Glomerular endothelial cell (primary cell): ENCODE results near the gene INTS11. TPM values are rescaled to one million over a fixed set of nuclear protein-coding genes. Genes with fewer than 3 reads are reported as not detected.

Source experiments
- DNase-seq: peaks from one replicate; pipeline ENCODE4 v3.0.0-alpha.2; 2011; ENCODE audit warnings: low read depth, low spot score; ENCODE audit errors: extremely low read depth
- total RNA-seq: library from RNA; depleted of rRNA; stranded (reverse); fragments of >200 nt; gene quantifications from 2 replicates; pipeline ENCODE4 v1.2.3, GENCODE V29; 2015

The INTS11 gene
- total RNA-seq, 1 donor from 2014 or later: 110 TPM

GRCh38 chr1:1345384-1345783 is 20.9 kb upstream of the INTS11 start:
- no peak for DNase-seq

DNA sequence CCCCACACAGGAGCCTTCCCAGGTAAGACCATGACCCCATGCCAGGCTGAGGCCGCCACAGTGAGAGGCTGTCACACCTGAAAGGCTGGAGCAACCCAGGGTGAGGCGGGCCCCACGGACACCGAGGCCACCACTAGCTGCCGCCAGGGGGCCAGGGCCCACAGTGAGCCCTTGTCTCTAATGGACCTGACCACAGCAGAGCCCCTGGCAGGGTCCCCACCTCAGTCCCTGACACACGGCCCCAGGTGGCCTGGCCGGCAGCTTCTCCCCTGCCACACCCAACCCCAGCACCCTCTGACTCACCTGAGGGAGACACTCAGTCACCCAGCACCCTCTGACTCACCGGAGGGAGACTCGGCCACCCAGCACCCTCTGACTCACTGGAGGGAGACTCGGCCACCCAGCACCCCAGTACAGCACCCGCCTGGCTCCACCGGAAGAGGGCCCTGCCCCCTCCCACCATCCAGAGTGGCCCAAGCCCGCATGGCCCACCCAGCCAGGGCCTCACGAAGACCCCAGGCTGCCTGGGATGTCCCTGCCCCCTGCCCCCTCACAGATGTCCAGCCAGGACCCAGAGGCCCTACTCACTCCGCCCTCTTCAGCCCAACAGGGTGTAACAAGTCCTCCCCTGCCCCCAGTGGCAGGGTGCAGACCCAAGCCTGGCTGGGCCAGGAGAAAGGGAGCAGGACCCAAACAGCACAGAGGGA is 20.3 kb upstream of the INTS11 start:
- no peak for DNase-seq

DNA sequence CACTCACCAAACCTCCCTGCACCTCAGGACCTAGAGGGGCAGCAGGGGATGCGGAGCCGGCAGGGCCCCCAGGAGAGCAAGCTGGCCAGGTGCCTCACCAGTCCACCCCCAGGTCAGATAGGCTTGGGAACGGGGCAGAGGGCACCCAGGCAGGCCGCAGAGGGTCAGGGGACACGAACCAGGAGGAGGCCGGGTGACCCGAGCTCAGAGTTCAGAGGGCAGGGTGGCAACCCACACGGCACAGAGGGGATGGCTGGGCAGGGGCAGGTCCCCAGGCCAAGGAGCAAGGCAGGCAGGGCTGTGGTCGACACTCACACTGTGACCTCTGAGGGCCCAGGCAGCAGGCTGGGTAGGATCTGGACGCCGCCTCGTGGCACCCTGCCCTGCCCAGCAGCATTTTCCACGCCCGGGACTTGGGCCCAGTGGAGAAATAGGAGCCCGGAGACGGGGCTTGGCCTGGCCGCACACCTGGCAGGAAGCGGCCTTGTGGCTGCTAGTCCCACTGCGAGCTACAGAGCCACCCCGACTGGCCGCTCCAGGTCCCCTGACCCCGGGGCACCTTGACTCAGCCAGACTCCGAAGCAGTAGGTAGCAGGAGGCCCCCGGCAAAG is 19.5 kb upstream of the INTS11 start:
- DNase-seq: no peak

DNA sequence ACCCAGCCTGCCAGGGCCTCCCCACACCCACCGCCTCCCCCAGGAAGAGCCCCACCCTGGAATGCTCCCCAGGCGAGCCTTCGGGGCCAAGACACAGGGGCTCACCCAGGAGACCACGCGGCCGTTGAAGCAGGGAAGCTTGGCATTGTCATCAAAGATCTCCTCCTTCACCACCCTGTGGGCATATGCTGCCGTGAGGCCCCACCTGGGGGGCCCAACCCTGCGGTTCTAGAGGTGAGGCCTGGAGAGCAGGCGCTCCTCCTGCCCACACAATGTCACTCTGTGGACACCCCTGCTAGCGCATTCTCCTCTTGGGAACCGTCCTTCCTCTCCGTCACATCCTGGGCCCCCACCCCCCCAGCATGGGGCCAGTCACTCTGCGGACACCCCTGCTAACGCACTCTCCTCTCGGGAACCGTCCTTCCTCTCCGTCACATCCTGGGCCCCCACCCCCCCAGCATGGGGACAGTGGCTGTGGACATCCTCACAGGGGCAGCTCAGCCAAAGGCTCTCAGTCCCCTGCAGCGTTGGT is 18.2 kb upstream of the INTS11 start:
- DNase-seq: no peak

DNA sequence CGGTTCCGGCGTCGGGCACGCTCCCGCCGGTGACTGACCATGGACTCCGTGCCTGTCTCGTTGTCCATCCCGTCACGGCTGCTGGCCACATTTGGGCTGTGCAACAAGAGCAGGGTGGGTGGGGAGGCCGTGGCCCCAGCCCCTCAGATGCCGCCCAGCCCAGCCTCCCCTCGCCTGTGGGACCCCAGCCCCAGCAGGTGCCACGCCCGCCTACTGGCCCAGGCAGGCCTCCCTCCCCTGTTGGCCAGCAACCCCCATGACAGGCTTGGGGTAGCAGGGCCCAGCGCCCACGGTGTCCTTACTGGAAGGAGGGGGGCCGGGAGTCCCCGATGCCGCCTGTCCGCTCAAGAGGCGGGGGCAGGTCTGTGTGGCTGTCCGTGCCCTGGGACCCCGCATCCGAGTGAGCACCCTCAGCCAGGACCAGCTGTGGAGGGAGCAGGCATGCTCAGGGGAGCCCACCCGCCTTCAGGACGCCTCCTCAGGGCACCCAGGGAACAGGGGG is 17.7 kb upstream of the INTS11 start:
- DNase-seq: no peak

- DNase-seq: no peak
Measured at GRCh38 chr1:1341549-1342021, 17.1 kb upstream of the INTS11 start.

DNA sequence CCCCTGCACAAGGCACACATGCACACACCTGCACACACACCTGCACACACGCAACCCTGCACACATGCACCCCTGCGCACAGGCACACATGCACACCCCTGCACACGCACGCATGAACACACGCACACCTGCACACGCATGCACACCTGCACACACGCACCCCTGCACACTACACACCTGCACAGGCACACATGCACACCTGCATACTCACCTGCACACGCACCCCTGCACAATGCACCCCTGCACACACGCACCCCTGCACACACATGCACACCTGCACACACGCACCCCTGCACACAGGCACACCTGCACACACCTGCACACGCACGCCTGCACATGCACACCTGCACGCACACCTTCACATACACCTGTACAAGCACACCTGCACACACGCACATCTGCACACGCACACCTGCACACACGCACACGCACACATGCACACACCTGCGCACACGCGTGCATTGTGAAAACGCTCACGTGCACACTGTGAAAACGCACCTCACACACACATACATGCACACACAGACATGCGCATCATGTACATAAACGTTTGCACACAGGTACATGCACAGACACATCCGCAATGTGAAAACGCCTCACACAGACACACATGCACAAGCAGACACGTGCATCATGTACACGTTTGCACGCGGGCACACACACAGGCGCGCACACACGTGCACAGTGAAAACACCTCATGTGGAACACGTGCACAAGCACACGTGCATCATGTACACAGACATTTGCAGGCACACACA is 16.5 kb upstream of the INTS11 start:
- DNase-seq: no peak

- DNase-seq: no peak
Measured at GRCh38 chr1:1340185-1340584, 15.7 kb upstream of the INTS11 start.

- no peak for DNase-seq
Measured at GRCh38 chr1:1338278-1338677, 13.8 kb upstream of the INTS11 start.

DNA sequence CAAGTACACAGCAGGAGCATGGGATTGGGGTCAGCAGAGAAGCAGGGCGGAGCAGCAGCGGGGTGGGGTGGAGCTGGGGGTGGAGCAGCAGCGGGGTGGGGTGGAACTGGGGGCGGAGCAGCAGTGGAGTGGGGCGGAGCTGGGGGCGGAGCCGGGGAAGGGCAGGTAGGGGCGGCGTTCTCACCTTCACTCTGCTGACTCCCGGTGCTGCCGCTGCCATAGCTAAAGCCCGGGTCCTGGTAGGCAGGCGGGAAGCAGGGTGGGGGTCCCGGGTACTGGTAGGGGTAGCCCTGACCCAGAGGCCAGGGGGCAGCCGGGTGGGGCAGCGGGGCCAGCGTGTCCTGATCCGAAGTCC is 13.3 kb upstream of the INTS11 start:
- DNase-seq: no peak

DNA sequence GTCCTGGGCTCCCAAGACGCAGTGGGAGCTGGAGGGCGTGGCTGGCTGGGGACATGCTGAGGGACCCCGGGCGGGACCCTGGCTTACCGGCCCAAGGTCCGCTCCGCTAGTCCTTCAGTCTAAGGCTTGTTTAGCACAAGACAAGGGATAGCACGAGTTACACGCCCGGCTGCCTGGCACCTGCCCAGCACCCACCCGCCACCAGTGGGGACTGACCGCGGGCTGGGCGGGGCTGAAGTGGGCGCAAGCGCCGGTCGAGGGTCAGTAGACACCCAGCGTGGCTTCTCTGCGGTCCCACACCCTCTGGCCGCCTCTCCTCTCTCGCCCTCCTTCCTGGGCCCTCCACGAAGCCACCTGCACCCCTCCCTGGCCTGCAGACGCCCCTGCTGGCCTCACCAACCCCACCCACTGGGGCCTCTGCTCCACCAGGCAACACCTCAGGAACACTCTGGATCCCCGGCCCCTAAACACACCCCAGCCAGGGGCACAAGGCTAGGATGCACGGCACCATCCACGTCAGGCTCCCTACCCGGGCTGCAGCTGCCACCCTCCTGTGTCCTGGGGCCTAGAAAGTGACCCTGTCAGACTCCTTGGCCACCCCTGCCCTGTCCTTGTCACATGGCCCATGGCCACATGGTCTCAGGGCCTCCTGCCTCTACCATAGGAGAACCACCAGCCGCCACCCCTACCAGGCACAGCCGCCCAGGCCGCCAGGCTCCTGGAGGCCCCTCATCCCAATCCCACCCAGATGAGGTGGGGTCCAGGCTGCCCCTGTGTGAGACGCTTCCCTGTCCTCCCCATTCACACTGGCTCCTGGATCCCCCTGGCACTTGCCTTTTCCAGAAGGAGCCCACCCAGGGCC is 12.7 kb upstream of the INTS11 start:
- no peak for DNase-seq

GRCh38 chr1:1336446-1336845 is 12.0 kb upstream of the INTS11 start:
- DNase-seq: no peak

- no peak for DNase-seq
Measured at GRCh38 chr1:1335792-1336248, 11.4 kb upstream of the INTS11 start.

- no peak for DNase-seq
Measured at GRCh38 chr1:1335283-1335682, 10.8 kb upstream of the INTS11 start.

GRCh38 chr1:1334835-1335234 is 10.4 kb upstream of the INTS11 start:
- DNase-seq: no peak

DNA sequence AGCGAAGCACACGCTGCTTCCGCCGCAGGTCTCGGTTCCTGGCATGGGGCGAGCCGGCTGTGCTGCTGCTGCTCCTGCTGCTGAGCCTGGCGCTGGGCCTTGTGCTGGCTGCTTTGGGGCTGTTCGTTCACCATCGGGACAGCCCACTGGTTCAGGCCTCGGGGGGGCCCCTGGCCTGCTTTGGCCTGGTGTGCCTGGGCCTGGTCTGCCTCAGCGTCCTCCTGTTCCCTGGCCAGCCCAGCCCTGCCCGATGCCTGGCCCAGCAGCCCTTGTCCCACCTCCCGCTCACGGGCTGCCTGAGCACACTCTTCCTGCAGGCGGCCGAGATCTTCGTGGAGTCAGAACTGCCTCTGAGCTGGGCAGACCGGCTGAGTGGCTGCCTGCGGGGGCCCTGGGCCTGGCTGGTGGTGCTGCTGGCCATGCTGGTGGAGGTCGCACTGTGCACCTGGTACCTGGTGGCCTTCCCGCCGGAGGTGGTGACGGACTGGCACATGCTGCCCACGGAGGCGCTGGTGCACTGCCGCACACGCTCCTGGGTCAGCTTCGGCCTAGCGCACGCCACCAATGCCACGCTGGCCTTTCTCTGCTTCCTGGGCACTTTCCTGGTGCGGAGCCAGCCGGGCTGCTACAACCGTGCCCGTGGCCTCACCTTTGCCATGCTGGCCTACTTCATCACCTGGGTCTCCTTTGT is 9.2 kb upstream of the INTS11 start:
- DNase-seq: no peak

GRCh38 chr1:1332774-1333480 is 8.5 kb upstream of the INTS11 start:
- DNase-seq: no peak

GRCh38 chr1:1332031-1332755 is 7.7 kb upstream of the INTS11 start:
- no peak for DNase-seq
